ENCODE measurements around the gene SUN5. TPM values are rescaled to one million over a fixed set of nuclear protein-coding genes. Genes with fewer than 3 reads are reported as not detected.

The SUN5 gene
- total and polyA plus RNA-seq, 2 of the 8 experiments (the other 6 are each of a cell fraction or from before 2014, with no cell fraction given), result not detected

DNA sequence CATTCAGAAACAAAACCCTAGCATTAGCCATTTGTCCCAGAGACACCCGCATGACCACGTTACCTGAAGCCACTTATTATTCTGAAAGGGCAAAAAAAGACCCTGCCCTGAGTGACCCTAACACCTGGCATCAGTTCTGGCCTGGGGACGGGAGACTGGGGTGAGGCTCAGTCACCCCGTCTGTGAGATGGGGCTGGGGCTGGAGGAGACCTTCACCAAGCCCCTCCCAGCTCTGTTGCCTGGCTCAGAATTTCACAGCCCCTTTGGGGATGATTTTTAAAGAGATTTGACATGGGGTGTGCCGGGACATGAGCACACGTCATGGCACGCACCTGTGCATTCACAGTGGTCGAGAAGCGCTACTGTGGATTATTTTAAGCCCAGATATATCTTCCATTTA lies 25.8 kb upstream of the SUN5 start:
- Histone ChIP-seq H3K4ac (replicated peaks; ENCODE audit: insufficient read length, low read depth, low read length) (no peak overlapping the region), H3K4me3 (ENCODE audit: extremely low read depth in 1 of 4, insufficient read depth in 2 of 4, low read depth in 3 of 4, low read length in 4 of 4) (no peak overlapping the region), H2BK5ac (ENCODE audit: low read depth, low read length) (no peak overlapping the region), H3K36me3 (ENCODE audit: control insufficient read depth in 2 of 4, insufficient read depth in 4 of 4, low read length in 3 of 4) (no peaks in the 10 kb centered on the region), H3K79me2 (ENCODE audit: control insufficient read depth in 1 of 2, insufficient read depth in 2 of 2, low read length in 2 of 2) (no peaks in the 10 kb centered on the region), H4K20me1 (replicated peaks in 1 of 2; ENCODE audit: control insufficient read depth in 1 of 2, insufficient read depth in 2 of 2, low read length in 2 of 2) (peaks cover 0 to 3% of the 10 kb centered on the region in 2 experiments), H3K23ac (ENCODE audit: insufficient read length) (no peak overlapping the region), H3K27me3 (replicated peaks in 1 of 4; ENCODE audit: control insufficient read depth in 3 of 4, extremely low read depth in 1 of 4, insufficient read depth in 3 of 4, low read length in 3 of 4) (no peaks in the 10 kb centered on the region), H2AK5ac (ENCODE audit: low read depth, low read length) (no peak overlapping the region), H2BK120ac (replicated peaks; ENCODE audit: low read depth, low read length) (no peak overlapping the region), H2BK15ac (ENCODE audit: low read length) (no peak overlapping the region), H2BK20ac (ENCODE audit: low read length) (no peak overlapping the region), H3K79me1 (ENCODE audit: low read depth, low read length) (no peaks in the 10 kb centered on the region), H3K4me2 (ENCODE audit: insufficient read depth in 1 of 2, low read depth in 2 of 2, low read length in 2 of 2) (no peak overlapping the region), H3K9ac (replicated peaks in 1 of 4; ENCODE audit: extremely low read depth in 1 of 4, low read depth in 3 of 4, low read length in 3 of 4) (no peak overlapping the region), H3K27ac (ENCODE audit: low read depth, low read length) (no peak overlapping the region), H3K18ac (ENCODE audit: extremely low read depth, low read length) (no peak overlapping the region), H4K91ac (replicated peaks; ENCODE audit: insufficient read length, low read length) (no peak overlapping the region), H3K23me2 (ENCODE audit: low read depth, low read length) (peaks cover 5% of the 10 kb centered on the region; the same call in 1 of the 2 replicates), H2AFZ (ENCODE audit: low read length) (no peak overlapping the region), H4K8ac (ENCODE audit: extremely low read depth, insufficient read depth, low read length) (no peak overlapping the region), H3K4me1 (replicated peaks in 1 of 4; ENCODE audit: control insufficient read depth in 3 of 4, insufficient read depth in 4 of 4, low read length in 3 of 4) (no peaks in the 10 kb centered on the region), H4K5ac (ENCODE audit: insufficient read length, low read depth, low read length) (no peak overlapping the region), H3K56ac (replicated peaks; ENCODE audit: insufficient read length, low read depth, low read length) (no peak overlapping the region), H3K9me3 (ENCODE audit: insufficient read depth in 2 of 2, low read depth in 1 of 2, low read length in 1 of 2) (no peaks in the 10 kb centered on the region), H2BK12ac (ENCODE audit: low read depth, low read length) (no peak overlapping the region), H3K14ac (ENCODE audit: insufficient read length) (no peak overlapping the region)
- WGBS, 2 experiments (ENCODE audit: extremely low coverage in 1 of 2, insufficient coverage in 1 of 2, insufficient read length in 1 of 2, insufficient replicate concordance in 2 of 2, low coverage in 1 of 2, low lambda C conversion rate in 2 of 2, missing lambda C conversion rate in 1 of 2), result 83% methylated on average over 9 of the region's 9 CpGs; no CpG with 5 or more reads in 1 of the 2 experiments
- POLR2A ChIA-PET (ENCODE audit: partially characterized antibody), result no interaction called here
- FAIRE-seq (no peak), DNase-seq (ENCODE audit: low read depth in 1 of 2, low spot score in 2 of 2) (no peak)
- CTCF ChIA-PET (ENCODE audit: partially characterized antibody), result interaction anchor here (0.6 to 1.6 kb wide), 6 partner anchors 12 to 121 kb away, joined by 3 to 4 read pairs (median 3); partner anchors contain the start of gene SUN5
- TF ChIP-seq JUND (IDR thresholded peaks at IDR 0.05; ENCODE audit: low read length) (no peak), RAD21 (IDR thresholded peaks at IDR 0.05 in 1 of 2, conservative IDR thresholded peaks at IDR 0.05 in 1 of 2; ENCODE audit: low read depth in 2 of 2, low read length in 2 of 2) (no peak), SP2 (IDR thresholded peaks at IDR 0.05; ENCODE audit: low read length) (no peak), EP300 (IDR thresholded peaks at IDR 0.05; ENCODE audit: borderline replicate concordance in 1 of 2, low read depth in 2 of 2, low read length in 2 of 2) (no peak), GABPA (IDR thresholded peaks at IDR 0.05; ENCODE audit: borderline replicate concordance, insufficient read depth, low read length) (no peak), TBP (IDR thresholded peaks at IDR 0.05; ENCODE audit: low read depth, low read length) (no peak), ASH2L (IDR thresholded peaks at IDR 0.05; ENCODE audit: low read length) (no peak), RXRA (IDR thresholded peaks at IDR 0.05; ENCODE audit: insufficient read depth, low read depth, low read length) (no peak), RBBP5 (IDR thresholded peaks at IDR 0.05; ENCODE audit: borderline replicate concordance, low read depth, low read length) (no peak), JUN (IDR thresholded peaks at IDR 0.05; ENCODE audit: low read depth, low read length) (no peak), CEBPB (IDR thresholded peaks at IDR 0.05; ENCODE audit: low read depth, low read length) (no peak), KDM4A (IDR thresholded peaks at IDR 0.05; ENCODE audit: low read depth, low read length, severe bottlenecking) (no peak)
- TF ChIP-seq, protein P1, sequence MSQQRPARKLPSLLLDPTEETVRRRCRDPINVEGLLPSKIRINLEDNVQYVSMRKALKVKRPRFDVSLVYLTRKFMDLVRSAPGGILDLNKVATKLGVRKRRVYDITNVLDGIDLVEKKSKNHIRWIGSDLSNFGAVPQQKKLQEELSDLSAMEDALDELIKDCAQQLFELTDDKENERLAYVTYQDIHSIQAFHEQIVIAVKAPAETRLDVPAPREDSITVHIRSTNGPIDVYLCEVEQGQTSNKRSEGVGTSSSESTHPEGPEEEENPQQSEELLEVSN (IDR thresholded peaks at IDR 0.05), result no peak
